Thoracic aorta (tissue), 2 donors: ENCODE measurements around the gene POPDC3. TPM values are rescaled to one million over a fixed set of nuclear protein-coding genes. Genes with fewer than 3 reads are reported as not detected.

Experiments used
- ATAC-seq: fragments of 150-250 bp; one replicate; pipeline ENCODE4 v1.8.0; 2017; ENCODE audit warnings: low read depth; ENCODE audit not compliant: insufficient number of reproducible peaks, low FRiP score
- DNase-seq: peaks from one replicate; pipeline ENCODE4 v3.0.0-alpha.2; 2020; ENCODE audit warnings: low spot score
- H3K27ac ChIP-seq, 2 donors: fragments of 200-600 bp; sonication (generic); 1 replicate in 1 of 2; 2 replicates in 1 of 2; pipeline ENCODE4 v1.5.1; 2016; ENCODE audit warnings: mild to moderate bottlenecking in 2 of 2, moderate library complexity in 2 of 2
- H3K27me3 ChIP-seq: fragments of 200-600 bp; sonication (generic); replicated peaks from 2 replicates; pipeline ENCODE4 v1.6.0; 2016; ENCODE audit warnings: mild to moderate bottlenecking; ENCODE audit not compliant: insufficient read depth
- H3K36me3 ChIP-seq: fragments of 200-600 bp; sonication (generic); one replicate; pipeline ENCODE4 v1.5.1; 2016
- H3K4me1 ChIP-seq, 2 donors: fragments of 200-600 bp; sonication (generic); 1 replicate in 1 of 2; 2 replicates in 1 of 2; pipeline versions ENCODE4 v1.5.1 to v1.6.0; 2016; ENCODE audit warnings: low read depth in 2 of 2, mild to moderate bottlenecking in 1 of 2; ENCODE audit not compliant: control insufficient read depth in 1 of 2
- H3K4me3 ChIP-seq: fragments of 200-600 bp; sonication (generic); 2 replicates; pipeline ENCODE4 v1.5.1; 2016; ENCODE audit warnings: mild to moderate bottlenecking
- H3K9me3 ChIP-seq: fragments of 200-600 bp; sonication (generic); 2 replicates; pipeline ENCODE4 v1.5.1; 2016
- CTCF ChIP-seq: fragments of 200-600 bp; sonication (generic); IDR thresholded peaks from one replicate; pipeline ENCODE4 v1.5.1; 2019; ENCODE audit warnings: antibody characterized with exemption
- total RNA-seq, 2 donors: library from RNA; depleted of rRNA; stranded (reverse); fragments of >200 nt; gene quantifications; one replicate each; pipeline versions ENCODE4 v1.1.0 to v1.2.3, GENCODE V29; 2016

POPDC3 gene
- total RNA-seq, 2 donors from 2014 or later = not detected

- TF ChIP-seq CTCF = no peak
- H3K27ac ChIP-seq = no peak overlapping the region
- no peak for DNase-seq
- no peaks in the 10 kb centered on the region for H3K9me3 ChIP-seq
- no peak for ATAC-seq
- no peaks in the 10 kb centered on the region for H3K27me3 ChIP-seq
- H3K4me3 ChIP-seq = no peak overlapping the region
- H3K36me3 ChIP-seq = peaks cover 4% of the 10 kb centered on the region
- no peaks in the 10 kb centered on the region for H3K4me1 ChIP-seq
Observed at GRCh38 chr6:105120570-105120969, 59.2 kb downstream of the POPDC3 start.

GRCh38 chr6:105116150-105116549, 63.7 kb downstream of the POPDC3 start:
- ATAC-seq = no peak
- TF ChIP-seq CTCF = no peak
- Histone ChIP-seq H3K27ac (no peak overlapping the region), H3K36me3 (peaks cover 4% of the 10 kb centered on the region), H3K4me3 (no peak overlapping the region), H3K27me3 (no peaks in the 10 kb centered on the region), H3K9me3 (no peaks in the 10 kb centered on the region), H3K4me1 (no peaks in the 10 kb centered on the region)
- DNase-seq = no peak

- ATAC-seq (no peak), DNase-seq (no peak)
- Histone ChIP-seq H3K27me3 (no peaks in the 10 kb centered on the region), H3K4me3 (no peak overlapping the region), H3K9me3 (no peaks in the 10 kb centered on the region), H3K4me1 (no peaks in the 10 kb centered on the region), H3K36me3 (peaks cover 4% of the 10 kb centered on the region), H3K27ac (no peak overlapping the region)
- no peak for TF ChIP-seq CTCF
Observed at GRCh38 chr6:105113422-105113821, 66.4 kb downstream of the POPDC3 start.

GRCh38 chr6:105112577-105112976, 67.2 kb downstream of the POPDC3 start:
- no peak for DNase-seq
- H3K27me3 ChIP-seq = no peaks in the 10 kb centered on the region
- peaks cover 3% of the 10 kb centered on the region for H3K36me3 ChIP-seq
- ATAC-seq = no peak
- H3K27ac ChIP-seq = no peak overlapping the region
- no peaks in the 10 kb centered on the region for H3K4me1 ChIP-seq
- no peak for TF ChIP-seq CTCF
- H3K9me3 ChIP-seq = no peaks in the 10 kb centered on the region
- no peak overlapping the region for H3K4me3 ChIP-seq

- no peaks in the 10 kb centered on the region for H3K9me3 ChIP-seq
- no peak for ATAC-seq
- no peak for TF ChIP-seq CTCF
- no peak for DNase-seq
- no peak overlapping the region for H3K27ac ChIP-seq
- H3K4me3 ChIP-seq = no peak overlapping the region
- H3K27me3 ChIP-seq = no peaks in the 10 kb centered on the region
- no peaks in the 10 kb centered on the region for H3K4me1 ChIP-seq
- H3K36me3 ChIP-seq = no peaks in the 10 kb centered on the region
Observed at GRCh38 chr6:105111871-105112270, 67.9 kb downstream of the POPDC3 start.
